SK-N-DZ (cell line): ENCODE measurements around the gene CORO7.

Experiments used
- DNase-seq: peaks from one replicate; pipeline ENCODE4 v3.0.0-alpha.2; 2015; ENCODE audit warnings: low spot score

CORO7 gene

DNA sequence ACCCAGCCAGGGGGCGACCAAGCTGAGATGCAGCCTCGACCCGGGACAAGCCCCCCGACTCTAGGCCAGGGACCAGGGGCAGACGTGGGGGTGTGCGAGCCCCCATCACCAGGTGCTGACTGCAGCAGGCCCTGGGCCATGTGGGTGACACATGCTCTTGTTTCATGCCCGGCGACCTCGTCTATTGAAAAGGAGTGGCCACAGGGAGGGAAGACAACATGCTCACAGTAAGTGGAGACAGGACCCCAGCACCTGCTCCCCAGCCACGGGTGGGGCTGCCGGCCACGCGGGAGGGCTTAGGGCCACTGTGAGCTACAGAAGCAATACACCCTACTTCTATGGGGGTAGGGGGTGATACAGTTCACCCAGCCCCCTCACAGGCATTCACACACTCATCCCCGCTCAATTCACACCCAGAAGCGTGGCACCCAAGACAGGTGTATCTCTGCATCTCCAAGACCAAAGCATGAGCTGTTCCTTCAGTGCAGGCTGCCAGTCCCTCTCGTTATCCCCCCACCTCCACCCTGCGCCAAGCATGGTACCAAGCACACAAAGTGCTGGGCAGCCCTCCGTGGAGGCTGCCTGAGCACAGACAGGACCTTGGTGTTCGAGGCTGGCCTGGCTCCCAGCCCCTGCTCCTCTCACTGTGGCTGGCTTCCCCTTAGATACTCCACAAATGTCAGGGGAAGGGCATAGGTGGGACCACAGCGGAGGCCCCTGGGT lies 31.2 kb downstream of the CORO7 start:
- no peak for DNase-seq

DNA sequence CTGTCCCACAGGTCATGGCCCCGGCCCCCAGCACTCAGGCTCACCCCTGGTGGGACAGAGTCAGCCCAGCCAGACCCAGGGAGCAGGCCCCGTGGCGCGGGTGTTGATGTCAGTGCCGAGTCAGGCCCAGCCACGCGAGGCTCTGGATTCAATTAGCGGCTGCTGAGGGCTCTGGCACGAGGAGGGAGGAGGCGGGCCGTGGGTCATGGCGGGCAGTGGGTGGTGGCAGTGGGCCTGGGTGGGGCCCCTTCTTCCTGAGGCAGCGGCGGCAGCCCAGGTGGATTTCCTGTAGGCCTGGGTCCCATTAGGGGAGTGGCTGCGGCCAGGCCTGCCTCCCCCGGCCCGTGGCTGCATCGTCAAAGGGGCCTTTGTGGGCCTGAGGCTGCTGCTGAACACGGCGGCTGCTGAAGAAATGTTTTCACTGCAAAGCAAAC lies 31.9 kb downstream of the CORO7 start:
- peak; percentile 68 for DNase-seq

DNA sequence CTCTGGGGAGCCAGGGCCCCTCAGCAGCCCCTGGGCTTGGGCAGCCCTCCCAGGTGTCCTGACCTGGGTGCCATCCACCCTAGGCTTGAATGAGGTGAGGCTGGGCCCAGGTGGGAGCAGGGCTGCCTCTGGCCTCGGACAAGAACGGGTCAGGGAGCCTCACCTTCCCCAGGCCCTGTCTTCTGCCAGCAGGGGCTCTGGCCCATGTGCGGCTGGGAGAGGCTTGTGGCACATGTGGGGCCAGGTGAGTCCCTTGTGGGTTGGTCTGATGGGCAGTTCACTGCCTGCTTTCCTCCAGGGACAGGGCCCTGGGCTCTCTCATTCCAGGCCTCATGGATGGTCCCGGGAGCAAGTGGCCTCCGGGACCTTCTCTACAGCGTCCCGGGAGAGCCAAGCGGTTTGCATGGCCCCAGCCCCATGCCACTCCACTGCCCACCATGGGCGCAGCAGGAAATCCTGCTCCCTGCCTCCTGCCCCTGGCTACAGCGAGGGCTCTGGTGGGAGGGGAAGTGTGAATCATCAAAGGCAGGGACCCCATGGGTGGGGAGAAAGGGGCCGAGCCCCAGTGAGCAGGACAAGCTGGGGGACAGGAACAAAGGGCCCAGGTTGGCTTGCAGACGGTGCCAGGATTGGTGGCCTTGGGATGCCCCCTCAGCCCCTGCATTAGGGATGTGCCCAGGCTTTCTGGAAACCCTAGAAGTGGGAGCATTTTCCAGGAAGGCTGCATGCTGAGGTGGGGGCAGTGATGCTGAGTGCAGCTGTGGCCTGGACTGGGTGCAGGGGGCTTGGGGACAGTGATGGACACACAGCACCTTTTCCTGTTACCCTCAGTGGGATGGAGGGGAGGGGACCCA lies 32.6 kb downstream of the CORO7 start:
- DNase-seq, result no peak

DNA sequence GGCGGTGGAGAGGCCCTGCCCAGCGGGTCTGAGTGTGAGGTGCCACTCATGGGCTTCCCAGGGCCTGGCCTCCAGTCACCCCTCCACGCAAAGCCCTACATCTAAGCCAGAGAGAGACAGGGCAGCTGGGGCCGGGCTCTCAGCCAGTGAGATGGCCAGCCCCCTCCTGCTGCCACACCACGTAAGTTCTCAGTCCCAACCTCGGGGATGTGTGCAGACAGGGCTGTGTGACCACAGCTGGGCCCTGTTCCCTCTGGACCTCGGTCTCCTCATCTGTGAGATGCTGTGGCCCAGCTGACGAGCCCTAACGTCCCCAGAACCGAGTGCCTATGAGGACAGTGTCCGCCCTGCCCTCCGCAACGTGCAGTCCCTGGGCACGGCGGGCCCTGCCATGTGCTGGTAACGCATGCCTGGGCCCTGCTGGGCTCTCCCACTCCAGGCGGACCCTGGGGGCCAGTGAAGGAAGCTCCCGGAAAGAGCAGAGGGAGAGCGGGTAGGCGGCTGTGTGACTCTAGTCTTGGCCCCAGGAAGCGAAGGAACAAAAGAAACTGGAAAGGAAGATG lies 33.5 kb downstream of the CORO7 start:
- no peak for DNase-seq

DNA sequence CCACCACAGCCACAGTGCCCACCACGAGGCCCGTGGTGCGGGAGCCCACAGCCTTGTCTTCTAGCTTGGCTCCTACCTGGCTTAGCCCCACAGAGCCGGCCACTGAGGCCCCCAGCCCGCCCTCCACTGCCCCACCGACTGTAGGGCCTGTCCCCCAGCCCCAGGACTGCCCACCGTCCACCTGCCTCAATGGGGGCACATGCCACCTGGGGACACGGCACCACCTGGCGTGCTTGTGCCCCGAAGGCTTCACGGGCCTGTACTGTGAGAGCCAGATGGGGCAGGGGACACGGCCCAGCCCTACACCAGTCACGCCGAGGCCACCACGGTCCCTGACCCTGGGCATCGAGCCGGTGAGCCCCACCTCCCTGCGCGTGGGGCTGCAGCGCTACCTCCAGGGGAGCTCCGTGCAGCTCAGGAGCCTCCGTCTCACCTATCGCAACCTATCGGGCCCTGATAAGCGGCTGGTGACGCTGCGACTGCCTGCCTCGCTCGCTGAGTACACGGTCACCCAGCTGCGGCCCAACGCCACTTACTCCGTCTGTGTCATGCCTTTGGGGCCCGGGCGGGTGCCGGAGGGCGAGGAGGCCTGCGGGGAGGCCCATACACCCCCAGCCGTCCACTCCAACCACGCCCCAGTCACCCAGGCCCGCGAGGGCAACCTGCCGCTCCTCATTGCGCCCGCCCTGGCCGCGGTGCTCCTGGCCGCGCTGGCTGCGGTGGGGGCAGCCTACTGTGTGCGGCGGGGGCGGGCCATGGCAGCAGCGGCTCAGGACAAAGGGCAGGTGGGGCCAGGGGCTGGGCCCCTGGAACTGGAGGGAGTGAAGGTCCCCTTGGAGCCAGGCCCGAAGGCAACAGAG lies 34.2 kb downstream of the CORO7 start:
- no peak for DNase-seq

DNA sequence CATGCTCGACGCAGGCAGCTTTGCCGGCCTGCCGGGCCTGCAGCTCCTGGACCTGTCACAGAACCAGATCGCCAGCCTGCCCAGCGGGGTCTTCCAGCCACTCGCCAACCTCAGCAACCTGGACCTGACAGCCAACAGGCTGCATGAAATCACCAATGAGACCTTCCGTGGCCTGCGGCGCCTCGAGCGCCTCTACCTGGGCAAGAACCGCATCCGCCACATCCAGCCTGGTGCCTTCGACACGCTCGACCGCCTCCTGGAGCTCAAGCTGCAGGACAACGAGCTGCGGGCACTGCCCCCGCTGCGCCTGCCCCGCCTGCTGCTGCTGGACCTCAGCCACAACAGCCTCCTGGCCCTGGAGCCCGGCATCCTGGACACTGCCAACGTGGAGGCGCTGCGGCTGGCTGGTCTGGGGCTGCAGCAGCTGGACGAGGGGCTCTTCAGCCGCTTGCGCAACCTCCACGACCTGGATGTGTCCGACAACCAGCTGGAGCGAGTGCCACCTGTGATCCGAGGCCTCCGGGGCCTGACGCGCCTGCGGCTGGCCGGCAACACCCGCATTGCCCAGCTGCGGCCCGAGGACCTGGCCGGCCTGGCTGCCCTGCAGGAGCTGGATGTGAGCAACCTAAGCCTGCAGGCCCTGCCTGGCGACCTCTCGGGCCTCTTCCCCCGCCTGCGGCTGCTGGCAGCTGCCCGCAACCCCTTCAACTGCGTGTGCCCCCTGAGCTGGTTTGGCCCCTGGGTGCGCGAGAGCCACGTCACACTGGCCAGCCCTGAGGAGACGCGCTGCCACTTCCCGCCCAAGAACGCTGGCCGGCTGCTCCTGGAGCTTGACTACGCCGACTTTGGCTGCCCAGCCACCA lies 35.1 kb downstream of the CORO7 start:
- no peak for DNase-seq

DNA sequence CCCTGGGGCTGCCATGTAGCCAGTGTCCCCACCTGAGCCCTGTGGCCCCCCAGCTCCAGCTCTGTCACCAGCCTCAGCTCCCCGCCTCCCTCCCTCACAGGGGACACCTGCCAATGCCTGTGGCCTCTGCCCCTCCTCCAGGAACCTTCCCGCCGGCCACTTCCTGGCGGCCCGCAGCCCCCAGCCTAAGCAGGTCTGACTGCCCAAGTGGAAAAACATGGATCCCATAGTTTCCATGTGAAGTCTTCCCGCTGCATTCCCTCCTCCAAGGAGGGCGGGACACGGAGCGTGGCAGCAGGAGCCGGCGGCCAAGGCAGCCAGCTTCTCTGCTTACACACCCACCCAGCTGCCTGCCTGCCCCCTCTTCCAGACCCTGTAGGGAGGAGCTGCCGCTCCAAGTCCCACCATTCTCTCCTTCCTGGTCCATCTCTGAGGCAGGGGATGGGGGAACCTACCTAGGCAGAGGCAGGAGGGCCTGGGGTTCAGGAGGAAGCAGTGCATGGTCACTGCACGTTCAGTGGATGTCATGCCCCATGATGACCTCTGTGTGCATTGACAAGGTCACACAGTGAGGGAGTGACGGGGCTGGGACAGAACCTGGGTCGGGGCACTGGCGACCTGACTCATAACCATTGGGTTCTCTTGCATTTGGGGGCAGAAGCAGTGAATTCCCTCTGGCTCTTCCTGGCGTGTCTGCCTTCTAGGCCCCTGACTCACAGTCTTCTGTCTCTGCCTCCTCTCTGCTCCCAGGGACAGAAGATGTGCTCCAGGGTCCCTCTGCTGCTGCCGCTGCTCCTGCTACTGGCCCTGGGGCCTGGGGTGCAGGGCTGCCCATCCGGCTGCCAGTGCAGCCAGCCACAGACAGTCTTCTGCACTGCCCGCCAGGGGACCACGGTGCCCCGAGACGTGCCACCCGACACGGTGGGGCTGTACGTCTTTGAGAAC lies 36.0 kb downstream of the CORO7 start:
- no peak for DNase-seq

DNA sequence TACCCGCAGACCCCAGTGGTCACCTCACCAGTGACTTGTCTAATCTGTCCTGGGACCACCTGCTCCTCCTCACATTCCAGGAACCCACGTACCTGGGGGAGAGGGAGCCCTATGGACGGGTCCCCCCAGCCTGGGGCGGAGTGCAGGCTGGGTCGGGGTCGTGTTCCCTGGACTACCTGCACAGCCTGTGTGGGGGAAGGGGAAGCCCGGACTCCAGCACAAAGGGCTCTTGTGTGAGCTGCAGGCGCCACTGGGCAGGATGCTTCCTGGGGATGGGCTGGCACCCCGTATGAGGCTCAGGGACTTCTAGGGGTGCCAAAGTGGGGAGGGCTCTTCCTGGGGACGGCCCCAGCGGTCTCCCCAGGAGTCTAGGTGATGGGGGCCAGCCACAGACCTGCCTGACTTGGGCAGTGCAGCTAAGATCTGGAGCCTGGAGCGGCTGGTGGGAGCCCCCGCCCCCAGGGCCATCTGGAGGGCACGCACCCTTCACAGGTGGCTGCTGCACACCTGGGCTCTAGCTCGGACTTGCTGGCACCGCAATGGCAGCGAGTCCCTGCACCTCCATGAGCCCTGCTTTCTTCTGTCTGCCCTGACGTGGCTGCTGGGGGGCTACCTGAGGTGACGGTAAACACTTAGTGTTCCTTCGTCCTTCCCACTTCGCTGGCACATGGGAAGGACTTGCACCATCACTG lies 37.3 kb downstream of the CORO7 start:
- no peak for DNase-seq

DNA sequence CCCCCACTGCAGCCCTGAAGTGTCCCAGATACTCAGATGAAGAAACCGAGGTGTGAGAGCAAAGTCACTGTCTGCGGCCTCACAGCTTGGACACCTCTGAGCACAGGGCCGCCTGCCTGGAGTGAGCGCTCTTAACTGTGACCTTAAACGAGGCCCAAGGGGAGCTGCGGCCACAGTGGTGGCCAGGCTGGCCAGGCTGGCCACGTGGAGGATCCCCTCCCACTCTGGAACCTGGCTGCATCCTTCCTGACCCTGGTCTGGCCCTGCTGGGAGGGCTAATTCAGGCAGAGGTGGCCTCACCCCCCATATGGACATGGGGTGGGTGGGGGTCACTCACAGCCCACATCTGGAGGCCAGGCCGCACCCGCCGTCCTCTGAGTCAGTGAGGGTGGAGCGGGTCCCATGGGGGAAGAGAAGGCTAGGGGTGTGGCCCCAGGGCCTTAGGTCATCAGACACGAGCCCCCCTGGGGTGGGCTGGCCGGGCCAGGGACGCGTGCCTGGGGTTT lies 38.2 kb downstream of the CORO7 start:
- DNase-seq, result no peak

DNA sequence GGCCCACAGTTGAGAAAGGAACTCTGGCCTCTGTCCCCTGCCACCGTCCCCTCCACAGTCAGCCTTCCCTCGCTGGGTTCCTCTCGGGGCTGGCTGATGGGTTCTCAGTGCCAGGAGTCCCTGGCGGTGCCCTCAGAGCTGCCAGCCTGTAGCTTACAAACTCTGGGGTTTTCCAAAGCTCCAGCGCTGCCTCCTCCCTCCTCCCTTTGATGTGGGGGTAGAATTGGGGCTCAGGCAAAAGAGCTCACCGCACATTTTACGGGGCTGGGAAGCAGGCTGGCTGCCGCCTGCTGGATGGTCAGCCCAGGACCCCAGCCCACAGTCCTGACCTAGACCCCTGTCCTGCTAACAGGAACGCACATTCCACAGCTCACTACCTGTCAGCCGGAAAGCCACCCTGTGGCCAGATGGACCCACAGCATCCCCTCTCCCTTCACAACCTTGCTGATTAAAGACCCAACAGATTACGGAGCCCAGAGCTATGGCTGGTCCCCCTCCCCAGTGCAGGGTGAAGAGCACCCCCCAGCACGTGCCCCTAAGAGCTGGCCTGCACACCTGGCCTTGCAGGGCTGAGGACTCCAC lies 38.7 kb downstream of the CORO7 start:
- no peak for DNase-seq

DNA sequence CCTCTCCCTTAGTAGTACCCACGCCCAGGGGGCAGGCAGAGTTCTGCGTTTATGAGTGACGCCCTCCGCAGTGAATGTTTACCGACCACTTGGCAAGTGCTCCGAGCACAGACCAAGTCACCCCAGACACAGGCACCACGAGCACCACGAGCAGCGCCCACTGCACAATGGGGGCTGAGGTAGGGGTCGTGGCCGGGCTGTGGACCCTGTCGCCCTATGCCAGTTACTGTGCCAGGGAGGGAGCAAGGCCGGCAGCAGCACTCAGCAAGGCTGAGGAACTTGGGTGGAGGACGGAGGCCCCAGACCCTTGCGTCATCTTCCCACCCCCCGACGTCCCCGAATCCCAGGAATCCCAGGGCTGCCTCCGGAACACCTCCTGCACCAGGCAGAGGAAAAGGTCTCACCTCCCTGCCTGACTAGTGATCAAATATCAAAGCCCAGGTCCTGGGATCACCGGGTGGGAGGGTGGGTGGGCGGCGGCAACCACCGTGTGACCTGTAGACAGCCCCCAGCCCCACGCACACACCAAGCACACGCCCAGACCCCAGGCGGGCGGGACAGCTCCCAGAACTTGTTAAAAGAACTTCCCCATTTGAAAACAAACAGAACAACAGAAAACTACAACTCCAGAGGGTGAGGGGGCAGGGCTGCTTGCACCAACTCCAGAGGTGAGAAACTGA lies 39.4 kb downstream of the CORO7 start:
- DNase-seq, result no peak

DNA sequence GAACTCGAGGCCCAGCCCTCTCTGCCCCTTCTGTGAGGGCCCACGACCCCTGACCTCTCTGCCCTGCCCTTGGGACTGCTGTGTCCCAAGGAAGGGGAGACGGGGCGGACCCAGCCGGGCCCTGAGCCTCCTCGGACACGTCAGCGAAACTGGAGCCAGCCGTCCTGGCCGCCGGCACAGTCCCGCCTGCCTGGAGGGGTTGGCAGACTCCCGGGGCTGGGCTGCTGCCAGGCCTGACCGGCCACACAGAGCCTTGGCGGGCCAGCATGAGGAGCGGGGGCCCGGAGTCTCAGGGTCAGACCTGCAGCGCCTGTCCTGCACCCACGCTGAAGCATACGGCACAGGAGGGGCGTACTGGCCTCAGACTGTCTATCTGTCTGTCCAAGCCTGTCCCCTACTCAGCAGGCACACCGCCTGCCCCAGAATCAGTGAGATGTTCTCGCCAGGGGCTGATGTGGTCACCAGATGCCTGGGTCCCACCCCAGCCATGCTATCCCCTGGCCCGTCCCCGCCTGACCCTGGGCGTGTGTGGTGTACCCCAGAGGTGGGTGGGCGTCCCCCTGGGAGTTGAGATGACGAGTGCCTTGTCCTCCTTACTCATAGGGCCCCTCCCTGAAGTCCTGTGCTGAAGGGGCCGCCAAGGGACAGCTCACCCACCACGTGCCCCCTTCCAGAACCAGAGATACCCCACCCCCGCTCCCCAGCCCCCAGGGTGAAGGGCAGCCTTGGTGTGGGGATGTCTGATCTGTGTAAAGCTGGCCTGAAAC lies 40.1 kb downstream of the CORO7 start:
- no peak for DNase-seq

DNA sequence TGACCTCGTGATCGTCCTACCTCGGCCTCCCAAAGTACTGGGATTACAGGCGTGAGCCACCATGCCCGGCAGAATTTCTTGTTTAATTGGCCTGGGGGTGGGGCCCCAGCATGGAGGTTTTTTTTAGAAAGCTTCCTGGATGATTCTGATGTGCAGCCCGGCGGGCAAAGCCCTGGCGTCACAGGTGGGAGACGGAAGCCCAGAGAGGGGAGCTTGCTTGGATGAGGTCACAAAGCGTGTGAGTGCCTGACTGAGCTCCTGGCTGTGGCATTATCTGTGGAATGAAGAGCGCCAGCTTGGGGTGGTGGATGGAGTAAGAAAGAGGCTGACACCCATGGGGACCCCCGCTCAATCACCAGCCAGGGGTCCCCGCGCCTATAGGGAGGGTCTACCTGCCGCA lies 40.7 kb downstream of the CORO7 start:
- DNase-seq, result no peak

DNA sequence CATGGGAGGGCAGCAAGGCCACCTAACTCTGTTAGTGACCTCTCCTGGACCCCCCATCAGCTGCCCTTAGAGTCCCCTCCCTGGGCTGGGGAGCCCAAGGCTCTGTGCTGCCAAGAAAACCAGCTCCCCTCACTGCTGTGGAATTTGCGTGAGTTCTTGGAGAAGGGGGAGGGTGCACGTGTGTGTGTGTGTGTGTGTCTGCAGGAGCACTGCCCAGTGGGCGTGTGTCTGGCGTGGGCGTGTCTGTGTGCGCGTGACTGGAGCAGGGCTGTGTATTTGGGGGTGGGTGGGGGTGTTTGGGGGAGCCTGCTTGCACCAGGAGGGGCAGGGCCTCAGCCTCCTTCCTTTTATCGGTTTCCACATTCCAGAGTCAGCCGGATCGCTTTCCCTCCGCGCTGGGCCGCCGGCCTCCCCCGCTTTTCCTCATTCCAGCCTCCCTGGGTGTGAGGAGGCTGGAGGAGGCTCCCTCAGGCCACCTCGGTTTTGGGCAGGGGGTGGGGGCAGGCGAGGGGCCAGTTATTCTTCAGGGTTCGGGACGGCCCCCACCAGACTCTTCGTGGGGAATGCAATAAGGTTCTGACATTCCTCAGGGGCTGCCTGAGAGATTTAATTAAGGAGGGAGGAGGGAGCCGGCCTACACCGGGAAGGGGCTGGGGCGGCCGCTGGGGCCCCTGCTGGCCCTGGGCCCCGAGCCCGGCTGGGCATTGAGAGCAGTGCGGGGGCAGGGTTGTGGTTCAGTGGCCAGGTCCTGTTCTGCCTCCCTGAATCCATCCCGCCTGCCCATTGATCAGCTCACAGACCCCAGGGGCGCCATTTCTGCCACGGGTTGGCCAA lies 42.3 kb downstream of the CORO7 start:
- DNase-seq, result no peak

DNA sequence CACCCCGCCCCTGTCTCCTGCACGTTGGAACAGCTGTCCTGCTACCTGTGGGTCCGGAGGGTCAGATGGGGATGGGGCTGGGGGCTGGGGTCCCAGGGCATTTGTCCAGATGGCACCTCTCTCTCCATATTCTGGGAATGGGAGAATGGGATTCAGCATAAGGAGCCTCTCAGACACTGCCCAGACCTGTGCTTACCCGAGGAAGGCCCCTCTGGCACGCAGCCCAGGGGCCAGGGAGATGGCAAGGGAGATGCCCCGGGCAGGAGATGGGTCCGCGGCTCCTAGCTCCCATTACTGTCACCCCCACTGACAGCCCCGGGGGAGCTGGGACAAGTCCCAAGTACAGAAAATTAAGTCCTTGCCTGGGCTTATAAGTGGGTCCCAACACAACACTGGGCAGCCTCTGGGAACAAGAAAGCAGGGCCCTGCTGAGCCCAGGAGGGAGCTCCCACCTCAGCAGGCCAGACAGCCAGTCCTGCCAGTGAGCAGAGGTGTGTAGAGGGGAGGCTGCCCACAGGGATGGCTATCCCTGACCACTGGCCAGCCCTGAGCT lies 43.0 kb downstream of the CORO7 start:
- no peak for DNase-seq
